ENCODE data around the gene AFF2. TPM values are rescaled to one million over a fixed set of nuclear protein-coding genes. Genes with fewer than 3 reads are reported as not detected.
"Not testable (repeated sequence)": the region's sequence is repeated elsewhere in the genome, so short reads cannot be mapped to it uniquely, and the experiment has no call there.

AFF2 gene
- polyA plus RNA-seq, 1 donor from 2014 or later, result not detected

GRCh38 chrX:148872881-148873280 lies 372.5 kb downstream of the AFF2 start:
- Mint-ChIP-seq H3K9me3 (no peaks in the 10 kb centered on the region), H3K4me3 (no peak overlapping the region), H3K36me3 (no peaks in the 10 kb centered on the region), H3K4me1 (no peaks in the 10 kb centered on the region), H3K27ac (no peak overlapping the region), H3K27me3 (no peaks in the 10 kb centered on the region)

DNA sequence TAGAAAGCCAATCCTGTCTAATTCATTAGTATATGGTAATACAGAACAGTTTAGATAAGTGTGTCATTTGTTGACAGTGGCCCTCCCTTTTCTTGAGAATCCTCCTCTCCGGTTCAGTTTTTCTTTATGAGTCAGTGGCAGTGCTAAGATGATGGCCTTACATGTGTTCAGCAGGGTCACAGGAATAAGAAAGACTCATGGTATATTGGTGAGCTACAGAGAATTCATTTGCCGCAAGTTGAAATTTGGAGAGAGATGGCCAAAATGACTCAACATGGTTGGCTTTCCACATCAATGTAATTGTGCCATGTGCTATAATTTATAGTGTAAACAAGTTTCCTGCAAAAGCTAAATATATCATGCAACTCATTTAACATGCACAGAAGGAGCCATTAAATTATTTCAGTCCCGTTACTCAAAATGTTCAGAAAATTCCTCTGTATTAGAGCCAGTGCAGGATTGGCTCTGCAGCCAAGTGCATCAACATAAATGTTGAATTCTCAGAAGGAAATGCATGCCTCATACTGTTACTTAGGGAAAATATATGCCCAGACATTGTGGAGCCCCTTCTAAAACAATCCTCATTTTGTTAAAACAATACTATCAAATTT lies 374.3 kb downstream of the AFF2 start:
- H3K36me3 Mint-ChIP-seq, result no peaks in the 10 kb centered on the region
- no peaks in the 10 kb centered on the region for H3K27me3 Mint-ChIP-seq
- H3K9me3 Mint-ChIP-seq, result no peaks in the 10 kb centered on the region
- H3K27ac Mint-ChIP-seq, result no peak overlapping the region
- H3K4me1 Mint-ChIP-seq, result no peaks in the 10 kb centered on the region
- H3K4me3 Mint-ChIP-seq, result no peak overlapping the region

DNA sequence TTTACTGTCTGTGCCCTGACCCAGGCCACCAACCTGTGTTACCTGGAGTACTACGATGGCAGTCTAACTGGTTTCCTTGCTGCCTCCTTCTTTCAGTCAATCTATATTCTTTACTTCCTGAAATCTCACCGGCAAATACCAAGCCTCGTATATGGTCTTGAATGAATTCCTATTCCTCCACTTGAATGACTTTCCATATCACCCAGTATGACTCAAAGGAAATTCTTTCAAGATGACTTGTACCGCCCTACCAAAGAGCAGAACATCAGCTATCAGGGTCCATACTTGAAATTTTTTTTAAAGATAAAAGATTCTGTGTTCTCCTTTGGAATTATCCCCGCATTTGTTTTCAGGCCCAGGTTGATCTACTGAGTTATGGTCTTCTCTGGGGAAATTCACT lies 378.0 kb downstream of the AFF2 start:
- Mint-ChIP-seq H3K27me3 (no peaks in the 10 kb centered on the region), H3K4me3 (no peak overlapping the region), H3K4me1 (no peaks in the 10 kb centered on the region), H3K27ac (no peak overlapping the region), H3K36me3 (no peaks in the 10 kb centered on the region), H3K9me3 (no peaks in the 10 kb centered on the region)

GRCh38 chrX:148885203-148885602 lies 384.8 kb downstream of the AFF2 start:
- H3K4me1 Mint-ChIP-seq, result no peaks in the 10 kb centered on the region
- H3K9me3 Mint-ChIP-seq, result no peaks in the 10 kb centered on the region
- no peaks in the 10 kb centered on the region for H3K27me3 Mint-ChIP-seq
- no peak overlapping the region for H3K4me3 Mint-ChIP-seq
- H3K36me3 Mint-ChIP-seq, result no peaks in the 10 kb centered on the region
- H3K27ac Mint-ChIP-seq, result no peak overlapping the region

- Mint-ChIP-seq H3K27ac (no peak overlapping the region), H3K27me3 (no peaks in the 10 kb centered on the region), H3K4me3 (no peak overlapping the region), H3K9me3 (peaks cover 0 to 2% (median 0%) of the 10 kb centered on the region in 3 donors), H3K4me1 (no peaks in the 10 kb centered on the region), H3K36me3 (no peaks in the 10 kb centered on the region)
Measured at GRCh38 chrX:148893395-148893794, 393.0 kb downstream of the AFF2 start.

DNA sequence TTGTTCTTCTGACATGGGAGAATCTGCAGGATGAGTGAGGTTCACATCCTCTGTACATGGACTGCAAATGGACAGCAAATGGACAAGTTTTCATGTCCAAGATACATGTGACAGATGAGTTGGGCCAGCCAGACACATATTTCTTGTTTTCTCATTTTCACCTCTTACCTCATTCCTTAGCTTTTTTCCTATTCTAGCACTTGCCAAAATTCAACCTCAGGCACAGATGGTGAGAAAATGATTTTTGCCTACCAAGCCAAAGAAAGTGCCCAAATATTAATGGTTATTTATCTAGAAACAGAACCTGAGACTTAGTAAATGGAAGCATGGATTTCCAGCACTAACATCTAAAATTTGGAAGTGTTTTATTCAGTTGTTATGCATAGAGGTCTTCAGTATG lies 402.2 kb downstream of the AFF2 start:
- no peaks in the 10 kb centered on the region for H3K27me3 Mint-ChIP-seq
- H3K36me3 Mint-ChIP-seq, result no peaks in the 10 kb centered on the region
- peaks cover 2 to 10% (median 8%) of the 10 kb centered on the region in 3 donors for H3K9me3 Mint-ChIP-seq
- H3K4me3 Mint-ChIP-seq, result no peak overlapping the region
- no peaks in the 10 kb centered on the region for H3K4me1 Mint-ChIP-seq
- H3K27ac Mint-ChIP-seq, result no peak overlapping the region

GRCh38 chrX:148903176-148903575 lies 402.8 kb downstream of the AFF2 start:
- Mint-ChIP-seq H3K4me1 (no peaks in the 10 kb centered on the region), H3K27ac (no peak overlapping the region), H3K36me3 (no peaks in the 10 kb centered on the region), H3K4me3 (no peak overlapping the region), H3K27me3 (no peaks in the 10 kb centered on the region), H3K9me3 (peaks cover under 1 to 10% (median 8%) of the 10 kb centered on the region in 3 donors)

DNA sequence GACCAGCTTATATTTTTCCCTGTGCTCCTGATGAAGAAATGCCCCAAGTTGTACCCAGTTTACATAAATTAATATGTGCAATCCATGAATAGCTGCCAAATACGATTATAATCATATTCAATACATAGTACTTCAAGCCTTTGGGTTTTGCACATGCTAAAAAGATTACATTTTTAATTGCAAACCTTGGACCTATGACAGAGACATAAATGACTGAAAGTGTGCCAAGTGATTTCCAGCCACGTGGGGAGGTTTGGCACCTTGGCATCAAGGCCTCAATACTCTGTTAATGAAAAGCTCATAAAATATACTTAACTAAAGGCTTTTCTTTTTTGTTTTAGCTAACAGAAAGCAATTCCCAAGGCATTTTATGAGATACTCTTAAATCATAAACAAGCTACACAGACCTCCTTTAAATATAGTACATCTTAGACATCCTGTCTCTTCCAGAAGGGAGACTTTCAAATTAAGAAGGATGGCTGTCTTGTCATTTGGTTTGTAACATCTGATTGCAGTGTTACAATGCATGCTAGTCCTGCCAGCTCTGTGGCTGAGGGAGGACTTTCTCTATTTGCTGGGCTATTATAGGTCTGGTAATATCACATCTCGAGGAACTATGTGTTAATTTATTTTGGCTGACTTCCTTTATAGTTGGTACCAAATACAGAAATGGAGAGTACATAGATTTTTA lies 404.1 kb downstream of the AFF2 start:
- Mint-ChIP-seq H3K9me3 (peaks cover 0 to 10% (median 8%) of the 10 kb centered on the region in 3 donors), H3K27ac (no peak overlapping the region), H3K27me3 (no peaks in the 10 kb centered on the region), H3K4me1 (no peaks in the 10 kb centered on the region), H3K36me3 (no peaks in the 10 kb centered on the region), H3K4me3 (no peak overlapping the region)

GRCh38 chrX:148905400-148905799 lies 405.0 kb downstream of the AFF2 start:
- Mint-ChIP-seq H3K4me1 (no peaks in the 10 kb centered on the region), H3K9me3 (peaks cover 0 to 10% (median 8%) of the 10 kb centered on the region in 3 donors), H3K36me3 (no peaks in the 10 kb centered on the region), H3K4me3 (no peak overlapping the region), H3K27ac (no peak overlapping the region), H3K27me3 (no peaks in the 10 kb centered on the region)

- not testable (repeated sequence) for H3K27ac Mint-ChIP-seq, H3K4me3 Mint-ChIP-seq, H3K36me3 Mint-ChIP-seq, H3K27me3 Mint-ChIP-seq, H3K4me1 Mint-ChIP-seq, H3K9me3 Mint-ChIP-seq
Measured at GRCh38 chrX:148906628-148907027, 406.2 kb downstream of the AFF2 start.

DNA sequence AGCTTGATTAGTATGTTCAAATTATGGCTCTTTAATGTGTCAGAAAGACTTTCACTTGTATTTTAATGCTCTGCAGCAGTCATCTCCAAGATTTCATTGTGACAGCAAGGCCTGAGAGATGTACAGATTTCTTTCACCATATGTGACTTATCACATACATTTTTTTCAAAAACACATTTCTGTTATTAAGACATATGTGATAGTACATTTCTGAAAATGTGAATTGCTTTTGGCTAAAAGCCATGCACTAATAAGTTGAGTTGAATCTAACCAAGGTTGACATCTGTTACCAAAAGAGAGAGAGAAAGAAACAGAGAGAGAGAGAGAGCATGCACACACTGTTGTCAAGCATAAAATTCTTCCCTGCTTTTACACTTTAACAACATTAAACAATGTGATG lies 409.3 kb downstream of the AFF2 start:
- peaks cover 3 to 10% (median 8%) of the 10 kb centered on the region in 3 donors for H3K9me3 Mint-ChIP-seq
- H3K27me3 Mint-ChIP-seq, result no peaks in the 10 kb centered on the region
- no peaks in the 10 kb centered on the region for H3K36me3 Mint-ChIP-seq
- no peaks in the 10 kb centered on the region for H3K4me1 Mint-ChIP-seq
- no peak overlapping the region for H3K4me3 Mint-ChIP-seq
- no peak overlapping the region for H3K27ac Mint-ChIP-seq

DNA sequence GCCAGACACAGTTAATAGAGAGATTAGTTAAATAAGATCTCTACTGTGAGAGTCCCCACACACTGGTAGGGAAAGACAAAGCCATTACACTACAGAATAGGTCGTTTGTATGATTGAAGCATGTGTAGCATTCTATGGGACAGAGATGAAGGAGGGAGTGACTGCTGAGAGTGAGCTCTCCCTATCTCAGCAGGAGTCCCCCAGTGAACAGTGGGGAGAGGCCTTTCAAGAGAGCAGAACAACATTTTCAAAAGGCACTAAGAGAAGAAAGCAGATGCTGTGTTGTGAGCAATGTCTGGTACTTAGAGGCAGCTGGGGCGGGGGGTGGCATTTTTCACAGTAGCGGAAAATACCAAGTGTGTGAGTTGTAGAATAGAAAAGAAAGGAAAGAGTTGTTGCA lies 413.6 kb downstream of the AFF2 start:
- no peak overlapping the region for H3K27ac Mint-ChIP-seq
- H3K9me3 Mint-ChIP-seq, result peaks cover 0 to 3% (median 0%) of the 10 kb centered on the region in 3 donors
- H3K4me3 Mint-ChIP-seq, result no peak overlapping the region
- H3K36me3 Mint-ChIP-seq, result no peaks in the 10 kb centered on the region
- peaks cover 3% of the 10 kb centered on the region for H3K27me3 Mint-ChIP-seq
- peaks cover 0 to 3% (median 0%) of the 10 kb centered on the region in 3 donors for H3K4me1 Mint-ChIP-seq

- Mint-ChIP-seq H3K36me3 (no peaks in the 10 kb centered on the region), H3K27ac (no peak overlapping the region), H3K27me3 (peaks cover 3% of the 10 kb centered on the region), H3K4me3 (no peak overlapping the region), H3K4me1 (peaks cover 0 to 3% (median 0%) of the 10 kb centered on the region in 3 donors), H3K9me3 (peaks cover 0 to 3% (median 0%) of the 10 kb centered on the region in 3 donors)
Measured at GRCh38 chrX:148914783-148915182, 414.4 kb downstream of the AFF2 start.

GRCh38 chrX:148915474-148915873 lies 415.1 kb downstream of the AFF2 start:
- peaks cover 3% of the 10 kb centered on the region for H3K27me3 Mint-ChIP-seq
- H3K36me3 Mint-ChIP-seq, result no peaks in the 10 kb centered on the region
- H3K4me1 Mint-ChIP-seq, result peaks cover 0 to 3% (median 0%) of the 10 kb centered on the region in 3 donors
- peaks cover 0 to 3% (median 0%) of the 10 kb centered on the region in 3 donors for H3K9me3 Mint-ChIP-seq
- no peak overlapping the region for H3K4me3 Mint-ChIP-seq
- H3K27ac Mint-ChIP-seq, result no peak overlapping the region

GRCh38 chrX:148917441-148917840 lies 417.0 kb downstream of the AFF2 start:
- H3K4me1 Mint-ChIP-seq, result peaks cover 0 to 3% (median 0%) of the 10 kb centered on the region in 3 donors
- no peak overlapping the region for H3K27ac Mint-ChIP-seq
- peaks cover 3% of the 10 kb centered on the region for H3K27me3 Mint-ChIP-seq
- H3K36me3 Mint-ChIP-seq, result no peaks in the 10 kb centered on the region
- no peak overlapping the region for H3K4me3 Mint-ChIP-seq
- H3K9me3 Mint-ChIP-seq, result no peaks in the 10 kb centered on the region

- no peaks in the 10 kb centered on the region for H3K4me1 Mint-ChIP-seq
- H3K27ac Mint-ChIP-seq, result no peak overlapping the region
- H3K36me3 Mint-ChIP-seq, result no peaks in the 10 kb centered on the region
- H3K27me3 Mint-ChIP-seq, result peaks cover 1% of the 10 kb centered on the region
- no peak overlapping the region for H3K4me3 Mint-ChIP-seq
- H3K9me3 Mint-ChIP-seq, result no peaks in the 10 kb centered on the region
Measured at GRCh38 chrX:148923631-148924030, 423.2 kb downstream of the AFF2 start.

All from IgD-negative memory B cell (primary cell).